Measurements from ENCODE around the gene ZNF362.

DNA sequence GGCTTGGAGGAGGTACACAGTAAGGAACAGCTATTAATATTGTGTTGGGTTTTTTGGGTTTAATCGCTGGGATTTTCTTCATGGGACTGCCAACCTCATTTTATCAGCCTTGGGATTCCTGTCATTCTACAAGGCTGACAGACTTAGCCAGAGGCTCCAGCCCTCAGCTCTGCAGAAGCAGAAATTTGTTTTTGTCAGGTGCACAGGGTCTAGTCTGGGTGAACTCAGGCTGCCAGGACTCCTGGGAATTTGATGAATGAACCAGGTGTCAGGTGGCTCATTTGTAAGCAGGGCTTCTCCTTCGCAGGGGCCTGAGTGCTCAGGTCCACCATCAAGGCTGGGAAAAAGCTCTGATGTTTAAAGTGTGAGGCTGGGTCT lies 11.5 kb upstream of the ZNF362 start:
- TF ChIP-seq EZH2 (IDR thresholded peaks at IDR 0.05; ENCODE audit: insufficient read depth, poor library complexity, severe bottlenecking) (no peak), EZH2phosphoT487 (IDR thresholded peaks at IDR 0.05; ENCODE audit: insufficient read depth, low read depth) (no peak)
